WTC11 (cell line): ENCODE measurements around the gene RNPS1. TPM values are rescaled to one million over a fixed set of nuclear protein-coding genes. Genes with fewer than 3 reads are reported as not detected.

ENCODE experiments used
- ATAC-seq: fragments of 200-7000 bp; cut with Tn5 transposase; 2 replicates; pipeline ENCODE4 v1.10.0; 2021; ENCODE audit warnings: mild to moderate bottlenecking, moderate library complexity
- CTCF ChIA-PET: fragments of 300-600 bp; sonication (Branson Sonifier 250); formaldehyde crosslinking; loops from one replicate; lab custom pipeline; 2021; ENCODE audit warnings: antibody characterized with exemption; lab: Charles Lee
- POLR2A ChIA-PET: fragments of 350-600 bp; sonication (Branson Sonifier 250); formaldehyde crosslinking; loops from one replicate; lab custom pipeline; 2021; ENCODE audit warnings: antibody characterized with exemption; lab: Charles Lee
- DNase-seq: peaks from one replicate; pipeline ENCODE4 v3.0.0; 2021; ENCODE audit warnings: low spot score
- H3K27ac Mint-ChIP-seq: 2 replicates; pipeline ENCODE4 v1.8.0; 2021; ENCODE audit warnings: mixed read lengths
- H3K27me3 Mint-ChIP-seq: 2 replicates; pipeline ENCODE4 v1.8.0; 2021; ENCODE audit warnings: low read depth, mild to moderate bottlenecking, moderate library complexity, mixed read lengths
- H3K36me3 Mint-ChIP-seq: 2 replicates; pipeline ENCODE4 v1.8.0; 2021; ENCODE audit warnings: mixed read lengths
- H3K4me1 Mint-ChIP-seq: 2 replicates; pipeline ENCODE4 v1.8.0; 2022; ENCODE audit warnings: mixed read lengths
- H3K4me3 Mint-ChIP-seq: 2 replicates; pipeline ENCODE4 v1.8.0; 2021; ENCODE audit warnings: mild to moderate bottlenecking, moderate library complexity, mixed read lengths
- H3K9me3 Mint-ChIP-seq: 2 replicates; pipeline ENCODE4 v1.8.0; 2021; ENCODE audit warnings: mixed read lengths
- ELF4 ChIP-seq: sonication (generic); formaldehyde crosslinking; IDR thresholded peaks from 2 replicates; pipeline ENCODE4 v1.8.1; 2022; ENCODE audit warnings: low read depth, mild to moderate bottlenecking, moderate library complexity, missing genetic modification reagents
- ESRRA ChIP-seq: sonication (generic); formaldehyde crosslinking; IDR thresholded peaks from 2 replicates; pipeline ENCODE4 v1.8.1; 2022; ENCODE audit warnings: mild to moderate bottlenecking, missing genetic modification reagents, borderline replicate concordance
- ETV6 ChIP-seq: sonication (generic); formaldehyde crosslinking; IDR thresholded peaks from 2 replicates; pipeline ENCODE4 v1.8.1; 2022; ENCODE audit warnings: mild to moderate bottlenecking, missing genetic modification reagents
- MXD4 ChIP-seq: fragments of 250-450 bp; sonication (Bioruptor Pico); IDR thresholded peaks from 2 replicates; pipeline ENCODE4 v1.8.0; 2021; ENCODE audit warnings: mild to moderate bottlenecking, moderate library complexity, borderline replicate concordance
- NR2C2 ChIP-seq: sonication (generic); formaldehyde crosslinking; IDR thresholded peaks from 2 replicates; pipeline ENCODE4 v1.8.0; 2022; ENCODE audit warnings: mild to moderate bottlenecking, missing genetic modification reagents
- RELA ChIP-seq: sonication (generic); formaldehyde crosslinking; IDR thresholded peaks from 2 replicates; pipeline ENCODE4 v1.8.1; 2022; ENCODE audit warnings: missing genetic modification reagents, mild to moderate bottlenecking, borderline replicate concordance
- RORB ChIP-seq: fragments of 250-450 bp; sonication (Bioruptor Pico); IDR thresholded peaks from 2 replicates; pipeline ENCODE4 v1.9.0; 2021; ENCODE audit warnings: mild to moderate bottlenecking
- SOX15 ChIP-seq: fragments of 250-450 bp; sonication (Bioruptor Pico); IDR thresholded peaks from 2 replicates; pipeline ENCODE4 v1.9.0; 2021; ENCODE audit warnings: mild to moderate bottlenecking
- TCF7 ChIP-seq: sonication (generic); formaldehyde crosslinking; IDR thresholded peaks from 2 replicates; pipeline ENCODE4 v1.8.0; 2022; ENCODE audit warnings: mild to moderate bottlenecking, low read depth, missing genetic modification reagents, moderate library complexity
- TP53 ChIP-seq: sonication (generic); formaldehyde crosslinking; IDR thresholded peaks from 2 replicates; pipeline ENCODE4 v1.8.1; 2023; ENCODE audit warnings: mild to moderate bottlenecking, missing genetic modification reagents
- ZBTB21 ChIP-seq: sonication (generic); formaldehyde crosslinking; IDR thresholded peaks from 2 replicates; pipeline ENCODE4 v1.8.1; 2023; ENCODE audit warnings: mild to moderate bottlenecking, missing genetic modification reagents, borderline replicate concordance
- ZNF121 ChIP-seq: sonication (generic); formaldehyde crosslinking; IDR thresholded peaks from 2 replicates; pipeline ENCODE4 v1.8.0; 2023; ENCODE audit warnings: missing genetic modification reagents
- ZNF396 ChIP-seq: fragments of 250-450 bp; sonication (Bioruptor Pico); IDR thresholded peaks from 2 replicates; pipeline ENCODE4 v1.8.0; 2021; ENCODE audit warnings: mild to moderate bottlenecking, moderate library complexity, borderline replicate concordance
- total RNA-seq: library from RNA; stranded (reverse); gene quantifications from 3 replicates; pipeline ENCODE4 v1.2.3, GENCODE V29; 2021
- TF ChIP-seq, protein P1 (sequence below): sonication (generic); formaldehyde crosslinking; conservative IDR thresholded peaks from 2 replicates; pipeline ENCODE4 v1.8.1; 2023; ENCODE audit warnings: mild to moderate bottlenecking, low read depth, missing genetic modification reagents, moderate library complexity
- TF ChIP-seq, protein P2 (sequence below): sonication (generic); formaldehyde crosslinking; IDR thresholded peaks from 2 replicates; pipeline ENCODE4 v1.8.0; 2022; ENCODE audit warnings: mild to moderate bottlenecking, missing genetic modification reagents
- TF ChIP-seq, protein P3 (sequence below): sonication (generic); formaldehyde crosslinking; IDR thresholded peaks from 2 replicates; pipeline ENCODE4 v1.8.0; 2022; ENCODE audit warnings: mild to moderate bottlenecking, missing genetic modification reagents
- TF ChIP-seq, protein P4 (sequence below): sonication (generic); formaldehyde crosslinking; IDR thresholded peaks from 2 replicates; pipeline ENCODE4 v1.8.0; 2023; ENCODE audit warnings: mild to moderate bottlenecking, missing genetic modification reagents
- TF ChIP-seq, protein P5 (sequence below): fragments of 250-450 bp; sonication (Bioruptor Pico); IDR thresholded peaks from 2 replicates; pipeline ENCODE4 v1.9.0; 2021; ENCODE audit warnings: mild to moderate bottlenecking, borderline replicate concordance
- TF ChIP-seq, protein P6 (sequence below): sonication (generic); formaldehyde crosslinking; IDR thresholded peaks from 2 replicates; pipeline ENCODE4 v1.8.1; 2023; ENCODE audit warnings: mild to moderate bottlenecking, missing genetic modification reagents

Gene RNPS1
- total RNA-seq, 1 experiment from 2014 or later = 331 TPM

DNA sequence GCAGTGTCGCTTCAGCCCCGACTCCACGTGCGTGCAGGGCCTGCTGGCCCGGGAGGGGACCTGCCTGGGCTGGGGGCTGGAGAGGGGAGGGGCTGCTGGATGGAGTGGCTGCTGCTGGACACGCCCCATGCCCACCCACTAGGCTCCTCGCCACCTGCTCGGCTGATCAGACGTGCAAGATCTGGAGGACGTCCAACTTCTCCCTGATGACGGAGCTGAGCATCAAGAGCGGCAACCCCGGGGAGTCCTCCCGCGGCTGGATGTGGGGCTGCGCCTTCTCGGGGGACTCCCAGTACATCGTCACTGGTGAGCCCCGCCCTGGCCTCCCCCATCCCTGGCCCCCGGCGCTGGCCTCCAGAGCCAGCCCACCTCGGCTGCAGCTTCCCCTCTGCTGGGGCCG is 59.6 kb downstream of the RNPS1 start (continued):
- TF ChIP-seq, protein P1, sequence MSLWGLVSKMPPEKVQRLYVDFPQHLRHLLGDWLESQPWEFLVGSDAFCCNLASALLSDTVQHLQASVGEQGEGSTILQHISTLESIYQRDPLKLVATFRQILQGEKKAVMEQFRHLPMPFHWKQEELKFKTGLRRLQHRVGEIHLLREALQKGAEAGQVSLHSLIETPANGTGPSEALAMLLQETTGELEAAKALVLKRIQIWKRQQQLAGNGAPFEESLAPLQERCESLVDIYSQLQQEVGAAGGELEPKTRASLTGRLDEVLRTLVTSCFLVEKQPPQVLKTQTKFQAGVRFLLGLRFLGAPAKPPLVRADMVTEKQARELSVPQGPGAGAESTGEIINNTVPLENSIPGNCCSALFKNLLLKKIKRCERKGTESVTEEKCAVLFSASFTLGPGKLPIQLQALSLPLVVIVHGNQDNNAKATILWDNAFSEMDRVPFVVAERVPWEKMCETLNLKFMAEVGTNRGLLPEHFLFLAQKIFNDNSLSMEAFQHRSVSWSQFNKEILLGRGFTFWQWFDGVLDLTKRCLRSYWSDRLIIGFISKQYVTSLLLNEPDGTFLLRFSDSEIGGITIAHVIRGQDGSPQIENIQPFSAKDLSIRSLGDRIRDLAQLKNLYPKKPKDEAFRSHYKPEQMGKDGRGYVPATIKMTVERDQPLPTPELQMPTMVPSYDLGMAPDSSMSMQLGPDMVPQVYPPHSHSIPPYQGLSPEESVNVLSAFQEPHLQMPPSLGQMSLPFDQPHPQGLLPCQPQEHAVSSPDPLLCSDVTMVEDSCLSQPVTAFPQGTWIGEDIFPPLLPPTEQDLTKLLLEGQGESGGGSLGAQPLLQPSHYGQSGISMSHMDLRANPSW (CRISPR knock-in tag) = no peak
- TF ChIP-seq ZNF396 (CRISPR knock-in tag) (no peak), MXD4 (no peak), TP53 (no peak), NR2C2 (CRISPR knock-in tag) (no peak), SOX15 (CRISPR knock-in tag) (no peak), RELA (CRISPR knock-in tag) (no peak), ELF4 (CRISPR knock-in tag) (no peak)
- TF ChIP-seq, protein P2, sequence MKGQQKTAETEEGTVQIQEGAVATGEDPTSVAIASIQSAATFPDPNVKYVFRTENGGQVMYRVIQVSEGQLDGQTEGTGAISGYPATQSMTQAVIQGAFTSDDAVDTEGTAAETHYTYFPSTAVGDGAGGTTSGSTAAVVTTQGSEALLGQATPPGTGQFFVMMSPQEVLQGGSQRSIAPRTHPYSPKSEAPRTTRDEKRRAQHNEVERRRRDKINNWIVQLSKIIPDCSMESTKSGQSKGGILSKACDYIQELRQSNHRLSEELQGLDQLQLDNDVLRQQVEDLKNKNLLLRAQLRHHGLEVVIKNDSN (CRISPR knock-in tag) = no peak
- TF ChIP-seq, protein P3, sequence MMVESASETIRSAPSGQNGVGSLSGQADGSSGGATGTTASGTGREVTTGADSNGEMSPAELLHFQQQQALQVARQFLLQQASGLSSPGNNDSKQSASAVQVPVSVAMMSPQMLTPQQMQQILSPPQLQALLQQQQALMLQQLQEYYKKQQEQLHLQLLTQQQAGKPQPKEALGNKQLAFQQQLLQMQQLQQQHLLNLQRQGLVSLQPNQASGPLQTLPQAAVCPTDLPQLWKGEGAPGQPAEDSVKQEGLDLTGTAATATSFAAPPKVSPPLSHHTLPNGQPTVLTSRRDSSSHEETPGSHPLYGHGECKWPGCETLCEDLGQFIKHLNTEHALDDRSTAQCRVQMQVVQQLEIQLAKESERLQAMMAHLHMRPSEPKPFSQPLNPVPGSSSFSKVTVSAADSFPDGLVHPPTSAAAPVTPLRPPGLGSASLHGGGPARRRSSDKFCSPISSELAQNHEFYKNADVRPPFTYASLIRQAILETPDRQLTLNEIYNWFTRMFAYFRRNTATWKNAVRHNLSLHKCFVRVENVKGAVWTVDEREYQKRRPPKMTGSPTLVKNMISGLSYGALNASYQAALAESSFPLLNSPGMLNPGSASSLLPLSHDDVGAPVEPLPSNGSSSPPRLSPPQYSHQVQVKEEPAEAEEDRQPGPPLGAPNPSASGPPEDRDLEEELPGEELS = no peak

DNA sequence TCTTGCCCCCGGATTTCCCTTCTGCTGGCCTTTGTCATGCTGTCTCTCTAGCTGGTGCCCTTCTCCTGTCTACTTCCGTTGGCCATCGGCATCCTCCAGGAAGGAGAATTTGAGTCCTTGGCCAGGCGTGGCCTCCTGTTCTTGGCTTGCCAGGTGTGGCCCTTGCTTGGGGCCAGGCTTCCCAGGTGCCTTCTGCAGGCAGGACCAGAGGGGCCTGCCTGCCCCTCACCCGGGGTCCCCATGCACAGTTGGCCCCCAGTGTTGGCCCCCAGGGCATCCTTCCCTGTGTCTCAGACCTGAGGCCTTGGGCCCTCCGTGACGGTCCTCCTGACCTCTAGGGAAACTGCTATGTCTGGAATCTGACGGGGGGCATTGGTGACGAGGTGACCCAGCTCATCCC is 60.1 kb downstream of the RNPS1 start:
- Mint-ChIP-seq H3K4me1 (peaks cover 27% of the 10 kb centered on the region), H3K9me3 (no peaks in the 10 kb centered on the region), H3K27ac (no peak overlapping the region), H3K27me3 (peaks cover 5% of the 10 kb centered on the region), H3K4me3 (peak overlapping the region; percentile 52), H3K36me3 (peaks cover 20% of the 10 kb centered on the region)
- ChIA-PET CTCF (no interaction called here), POLR2A (no interaction called here)
- no peak for TF ChIP-seq RELA (CRISPR knock-in tag)
- TF ChIP-seq ZNF121 = no peak
- no peak for TF ChIP-seq RORB (CRISPR knock-in tag)
- TF ChIP-seq, protein P4, sequence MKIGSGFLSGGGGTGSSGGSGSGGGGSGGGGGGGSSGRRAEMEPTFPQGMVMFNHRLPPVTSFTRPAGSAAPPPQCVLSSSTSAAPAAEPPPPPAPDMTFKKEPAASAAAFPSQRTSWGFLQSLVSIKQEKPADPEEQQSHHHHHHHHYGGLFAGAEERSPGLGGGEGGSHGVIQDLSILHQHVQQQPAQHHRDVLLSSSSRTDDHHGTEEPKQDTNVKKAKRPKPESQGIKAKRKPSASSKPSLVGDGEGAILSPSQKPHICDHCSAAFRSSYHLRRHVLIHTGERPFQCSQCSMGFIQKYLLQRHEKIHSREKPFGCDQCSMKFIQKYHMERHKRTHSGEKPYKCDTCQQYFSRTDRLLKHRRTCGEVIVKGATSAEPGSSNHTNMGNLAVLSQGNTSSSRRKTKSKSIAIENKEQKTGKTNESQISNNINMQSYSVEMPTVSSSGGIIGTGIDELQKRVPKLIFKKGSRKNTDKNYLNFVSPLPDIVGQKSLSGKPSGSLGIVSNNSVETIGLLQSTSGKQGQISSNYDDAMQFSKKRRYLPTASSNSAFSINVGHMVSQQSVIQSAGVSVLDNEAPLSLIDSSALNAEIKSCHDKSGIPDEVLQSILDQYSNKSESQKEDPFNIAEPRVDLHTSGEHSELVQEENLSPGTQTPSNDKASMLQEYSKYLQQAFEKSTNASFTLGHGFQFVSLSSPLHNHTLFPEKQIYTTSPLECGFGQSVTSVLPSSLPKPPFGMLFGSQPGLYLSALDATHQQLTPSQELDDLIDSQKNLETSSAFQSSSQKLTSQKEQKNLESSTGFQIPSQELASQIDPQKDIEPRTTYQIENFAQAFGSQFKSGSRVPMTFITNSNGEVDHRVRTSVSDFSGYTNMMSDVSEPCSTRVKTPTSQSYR (CRISPR knock-in tag) = no peak
- TF ChIP-seq TCF7 (CRISPR knock-in tag) = no peak
- TF ChIP-seq ELF4 (CRISPR knock-in tag) = no peak
- no peak for TF ChIP-seq ETV6 (CRISPR knock-in tag)
- TF ChIP-seq, protein P5, sequence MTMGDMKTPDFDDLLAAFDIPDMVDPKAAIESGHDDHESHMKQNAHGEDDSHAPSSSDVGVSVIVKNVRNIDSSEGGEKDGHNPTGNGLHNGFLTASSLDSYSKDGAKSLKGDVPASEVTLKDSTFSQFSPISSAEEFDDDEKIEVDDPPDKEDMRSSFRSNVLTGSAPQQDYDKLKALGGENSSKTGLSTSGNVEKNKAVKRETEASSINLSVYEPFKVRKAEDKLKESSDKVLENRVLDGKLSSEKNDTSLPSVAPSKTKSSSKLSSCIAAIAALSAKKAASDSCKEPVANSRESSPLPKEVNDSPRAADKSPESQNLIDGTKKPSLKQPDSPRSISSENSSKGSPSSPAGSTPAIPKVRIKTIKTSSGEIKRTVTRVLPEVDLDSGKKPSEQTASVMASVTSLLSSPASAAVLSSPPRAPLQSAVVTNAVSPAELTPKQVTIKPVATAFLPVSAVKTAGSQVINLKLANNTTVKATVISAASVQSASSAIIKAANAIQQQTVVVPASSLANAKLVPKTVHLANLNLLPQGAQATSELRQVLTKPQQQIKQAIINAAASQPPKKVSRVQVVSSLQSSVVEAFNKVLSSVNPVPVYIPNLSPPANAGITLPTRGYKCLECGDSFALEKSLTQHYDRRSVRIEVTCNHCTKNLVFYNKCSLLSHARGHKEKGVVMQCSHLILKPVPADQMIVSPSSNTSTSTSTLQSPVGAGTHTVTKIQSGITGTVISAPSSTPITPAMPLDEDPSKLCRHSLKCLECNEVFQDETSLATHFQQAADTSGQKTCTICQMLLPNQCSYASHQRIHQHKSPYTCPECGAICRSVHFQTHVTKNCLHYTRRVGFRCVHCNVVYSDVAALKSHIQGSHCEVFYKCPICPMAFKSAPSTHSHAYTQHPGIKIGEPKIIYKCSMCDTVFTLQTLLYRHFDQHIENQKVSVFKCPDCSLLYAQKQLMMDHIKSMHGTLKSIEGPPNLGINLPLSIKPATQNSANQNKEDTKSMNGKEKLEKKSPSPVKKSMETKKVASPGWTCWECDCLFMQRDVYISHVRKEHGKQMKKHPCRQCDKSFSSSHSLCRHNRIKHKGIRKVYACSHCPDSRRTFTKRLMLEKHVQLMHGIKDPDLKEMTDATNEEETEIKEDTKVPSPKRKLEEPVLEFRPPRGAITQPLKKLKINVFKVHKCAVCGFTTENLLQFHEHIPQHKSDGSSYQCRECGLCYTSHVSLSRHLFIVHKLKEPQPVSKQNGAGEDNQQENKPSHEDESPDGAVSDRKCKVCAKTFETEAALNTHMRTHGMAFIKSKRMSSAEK (CRISPR knock-in tag) = no peak
- TF ChIP-seq ESRRA = no peak
- TF ChIP-seq, protein P3 = no peak
- TF ChIP-seq, protein P2 (CRISPR knock-in tag) = no peak
- no peak for TF ChIP-seq ZBTB21 (CRISPR knock-in tag)
- TF ChIP-seq, protein P6, sequence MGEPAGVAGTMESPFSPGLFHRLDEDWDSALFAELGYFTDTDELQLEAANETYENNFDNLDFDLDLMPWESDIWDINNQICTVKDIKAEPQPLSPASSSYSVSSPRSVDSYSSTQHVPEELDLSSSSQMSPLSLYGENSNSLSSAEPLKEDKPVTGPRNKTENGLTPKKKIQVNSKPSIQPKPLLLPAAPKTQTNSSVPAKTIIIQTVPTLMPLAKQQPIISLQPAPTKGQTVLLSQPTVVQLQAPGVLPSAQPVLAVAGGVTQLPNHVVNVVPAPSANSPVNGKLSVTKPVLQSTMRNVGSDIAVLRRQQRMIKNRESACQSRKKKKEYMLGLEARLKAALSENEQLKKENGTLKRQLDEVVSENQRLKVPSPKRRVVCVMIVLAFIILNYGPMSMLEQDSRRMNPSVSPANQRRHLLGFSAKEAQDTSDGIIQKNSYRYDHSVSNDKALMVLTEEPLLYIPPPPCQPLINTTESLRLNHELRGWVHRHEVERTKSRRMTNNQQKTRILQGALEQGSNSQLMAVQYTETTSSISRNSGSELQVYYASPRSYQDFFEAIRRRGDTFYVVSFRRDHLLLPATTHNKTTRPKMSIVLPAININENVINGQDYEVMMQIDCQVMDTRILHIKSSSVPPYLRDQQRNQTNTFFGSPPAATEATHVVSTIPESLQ (CRISPR knock-in tag) = no peak
- DNase-seq (no peak), ATAC-seq (no peak)
